Duodenal mucosa (tissue), 2 donors: ENCODE data around the gene IVD.

Experiments
- H3K27ac ChIP-seq: one replicate; pipeline ENCODE4 v1.7.0; 2013; ENCODE audit warnings: low read depth, low read length
- H3K27me3 ChIP-seq, 2 donors: one replicate each; pipeline ENCODE4 v1.7.0; 2013; ENCODE audit warnings: low read length in 2 of 2, control low read depth in 1 of 2; ENCODE audit not compliant: insufficient read depth in 2 of 2, control insufficient read depth in 1 of 2
- H3K36me3 ChIP-seq, 2 donors: one replicate each; pipeline ENCODE4 v1.7.0; 2013; ENCODE audit warnings: low read length in 2 of 2, control low read depth in 1 of 2; ENCODE audit not compliant: insufficient read depth in 2 of 2, control insufficient read depth in 1 of 2
- H3K4me1 ChIP-seq, 2 donors: one replicate each; pipeline ENCODE4 v1.7.0; 2013; ENCODE audit warnings: low read length in 2 of 2, control low read depth in 1 of 2; ENCODE audit not compliant: insufficient read depth in 2 of 2, control insufficient read depth in 1 of 2
- H3K4me3 ChIP-seq, 2 donors: one replicate each; pipeline ENCODE4 v1.7.0; 2013; ENCODE audit warnings: low read length in 2 of 2, low read depth in 1 of 2
- H3K9ac ChIP-seq, 2 donors: one replicate each; pipeline ENCODE4 v1.7.0; 2013; ENCODE audit warnings: low read length in 2 of 2, low read depth in 1 of 2
- H3K9me3 ChIP-seq, 2 donors: one replicate each; pipeline ENCODE4 v1.7.0; 2013; ENCODE audit warnings: low read length in 2 of 2, control low read depth in 1 of 2; ENCODE audit not compliant: control insufficient read depth in 1 of 2

Gene IVD

GRCh38 chr15:40439461-40439959 is 33.9 kb downstream of the IVD start:
- Histone ChIP-seq H3K27ac (no peak overlapping the region), H3K4me1 (peaks cover 47% of the 10 kb centered on the region in 2 donors)

GRCh38 chr15:40439960-40440742 is 34.6 kb downstream of the IVD start:
- Histone ChIP-seq H3K9me3 (no peaks in the 10 kb centered on the region), H3K4me3 (peak overlapping the region; percentile 76 to 79), H3K4me1 (peaks cover 47 to 52% of the 10 kb centered on the region in 2 donors), H3K9ac (peak overlapping the region; percentile 59 to 60), H3K27me3 (peaks cover 19 to 29% of the 10 kb centered on the region in 2 donors), H3K27ac (no peak overlapping the region), H3K36me3 (no peaks in the 10 kb centered on the region)

More at GRCh38 chr15:40439461-40439959, 33.9 kb downstream of the IVD start:
- H3K4me3 ChIP-seq, result peak overlapping the region; percentile 76 to 79
- no peaks in the 10 kb centered on the region for H3K9me3 ChIP-seq
- no peaks in the 10 kb centered on the region for H3K36me3 ChIP-seq
- peak overlapping the region; percentile 59 to 60 for H3K9ac ChIP-seq
- peaks cover 23 to 35% of the 10 kb centered on the region in 2 donors for H3K27me3 ChIP-seq

GRCh38 chr15:40440743-40441564 is 35.4 kb downstream of the IVD start, which contains the start of gene BAHD1:
BAHD1 (plus strand) TSS chr15:40440953; CDS start chr15:40458465, 17,512 bp downstream.
- H3K4me3 ChIP-seq, result peak within 1 kb of the TSS; percentile 76 to 79
- H3K4me1 ChIP-seq, result peaks cover 46 to 54% of the 10 kb centered on the region in 2 donors
- peaks cover 12 to 24% of the 10 kb centered on the region in 2 donors for H3K27me3 ChIP-seq
- no peaks in the 10 kb centered on the region for H3K9me3 ChIP-seq
- no peaks in the 10 kb centered on the region for H3K36me3 ChIP-seq
- peak within 1 kb of the TSS; percentile 60 to 66 for H3K9ac ChIP-seq
- H3K27ac ChIP-seq, result no peak within 1 kb of the TSS

- H3K9me3 ChIP-seq, result no peaks in the 10 kb centered on the region
- H3K27me3 ChIP-seq, result peaks cover 6 to 17% of the 10 kb centered on the region in 2 donors
- H3K4me1 ChIP-seq, result peaks cover 37 to 48% of the 10 kb centered on the region in 2 donors
- no peaks in the 10 kb centered on the region for H3K36me3 ChIP-seq
- no peak overlapping the region for H3K27ac ChIP-seq
- peak overlapping the region; percentile 47 to 66 for H3K9ac ChIP-seq
- peak overlapping the region; percentile 71 to 72 for H3K4me3 ChIP-seq
Measured at GRCh38 chr15:40441565-40442531, 36.3 kb downstream of the IVD start.

- Histone ChIP-seq H3K4me3 (no peak overlapping the region), H3K9ac (no peak overlapping the region), H3K27ac (no peak overlapping the region), H3K9me3 (no peaks in the 10 kb centered on the region), H3K36me3 (no peaks in the 10 kb centered on the region), H3K4me1 (peaks cover 34 to 44% of the 10 kb centered on the region in 2 donors), H3K27me3 (peaks cover 3% of the 10 kb centered on the region in 2 donors)
Measured at GRCh38 chr15:40443255-40443654, 37.7 kb downstream of the IVD start.

- H3K9me3 ChIP-seq, result no peaks in the 10 kb centered on the region
- no peak overlapping the region for H3K9ac ChIP-seq
- H3K27ac ChIP-seq, result no peak overlapping the region
- H3K4me1 ChIP-seq, result peaks cover 34 to 46% of the 10 kb centered on the region in 2 donors
- peaks cover 0 to 3% of the 10 kb centered on the region in 2 donors for H3K27me3 ChIP-seq
- no peak overlapping the region for H3K4me3 ChIP-seq
- H3K36me3 ChIP-seq, result no peaks in the 10 kb centered on the region
Measured at GRCh38 chr15:40443846-40444245, 38.3 kb downstream of the IVD start.

GRCh38 chr15:40444736-40445135 is 39.1 kb downstream of the IVD start:
- Histone ChIP-seq H3K4me3 (no peak overlapping the region), H3K27ac (no peak overlapping the region), H3K36me3 (no peaks in the 10 kb centered on the region), H3K27me3 (no peaks in the 10 kb centered on the region), H3K4me1 (peaks cover 27 to 40% of the 10 kb centered on the region in 2 donors), H3K9ac (no peak overlapping the region), H3K9me3 (no peaks in the 10 kb centered on the region)

GRCh38 chr15:40445421-40445922 is 39.9 kb downstream of the IVD start:
- H3K9ac ChIP-seq, result no peak overlapping the region
- H3K36me3 ChIP-seq, result no peaks in the 10 kb centered on the region
- peaks cover 21 to 45% of the 10 kb centered on the region in 2 donors for H3K4me1 ChIP-seq
- H3K27me3 ChIP-seq, result no peaks in the 10 kb centered on the region
- H3K4me3 ChIP-seq, result no peak overlapping the region
- H3K27ac ChIP-seq, result no peak overlapping the region
- H3K9me3 ChIP-seq, result no peaks in the 10 kb centered on the region

- H3K4me1 ChIP-seq, result peaks cover 26 to 46% of the 10 kb centered on the region in 2 donors
- H3K36me3 ChIP-seq, result no peaks in the 10 kb centered on the region
- H3K27me3 ChIP-seq, result no peaks in the 10 kb centered on the region
- no peak overlapping the region for H3K27ac ChIP-seq
- H3K9ac ChIP-seq, result no peak overlapping the region
- H3K9me3 ChIP-seq, result no peaks in the 10 kb centered on the region
- no peak overlapping the region for H3K4me3 ChIP-seq
Measured at GRCh38 chr15:40446144-40446543, 40.5 kb downstream of the IVD start.
